ENCODE measurements around the gene KAT2B. TPM values are rescaled to one million over a fixed set of nuclear protein-coding genes. Genes with fewer than 3 reads are reported as not detected.
A peak's percentile ranks its signal among the peaks of the same experiment; 100 is the strongest.
"Not testable (repeated sequence)": the region's sequence is repeated elsewhere in the genome, so short reads cannot be mapped to it uniquely, and the experiment has no call there.

The KAT2B gene
- total RNA-seq, 2 donors from 2014 or later = 26.6 to 28.8 TPM

GRCh38 chr3:20038699-20039465 is 1.4 kb upstream of the KAT2B start:
- intact Hi-C loops (cut with DNase I, micrococcal nuclease) = loop anchor here in 1 of 2 donors (5.0 kb wide), 1 partner anchor 148 kb away; the partner anchor contains the start of gene SGO1
- ATAC-seq (no peak), DNase-seq (no peak)

- intact Hi-C loops (cut with DNase I, micrococcal nuclease) = loop anchor here in 1 of 2 donors (5.0 kb wide), 1 partner anchor 148 kb away; the partner anchor contains the start of gene SGO1
- no peak for ATAC-seq
- no peak for DNase-seq
These were observed 831 bp upstream of the KAT2B start for GRCh38 chr3:20039466-20039764.

- ATAC-seq = peak; percentile 58
- DNase-seq = peak; percentile 81 to 85
- intact Hi-C loops (cut with DNase I, micrococcal nuclease) = loop anchor here in 1 of 2 donors (5.0 kb wide), 1 partner anchor 93 kb away; the partner anchor contains the start of gene RAB5A
These were observed 426 bp downstream of the KAT2B start for GRCh38 chr3:20040548-20041196.

- intact Hi-C loops (cut with DNase I, micrococcal nuclease) = loop anchor here in 1 of 2 donors (5.0 kb wide), 1 partner anchor 94 kb away; the partner anchor contains the start of gene RAB5A
- peak; percentile 73 for ATAC-seq
These were observed 1.0 kb downstream of the KAT2B start for GRCh38 chr3:20041197-20041780.

GRCh38 chr3:20042331-20042730 is 2.1 kb downstream of the KAT2B start:
- DNase-seq (no peak), ATAC-seq (no peak)
- intact Hi-C loops (cut with DNase I, micrococcal nuclease) = loop anchor here in 1 of 2 donors (5.0 kb wide), 1 partner anchor 95 kb away; the partner anchor contains the start of gene RAB5A

More at GRCh38 chr3:20041197-20041780, 1.0 kb downstream of the KAT2B start:
- peak; percentile 92 for DNase-seq

- ATAC-seq = peak; percentile 69
- peak; percentile 96 for DNase-seq
- intact Hi-C loops (cut with DNase I, micrococcal nuclease) = loop anchor here in 1 of 2 donors (5.0 kb wide), 1 partner anchor 96 kb away; the partner anchor contains the start of gene RAB5A
These were observed 3.1 kb downstream of the KAT2B start for GRCh38 chr3:20043396-20043795.

GRCh38 chr3:20043825-20044224 is 3.6 kb downstream of the KAT2B start:
- DNase-seq = no peak
- intact Hi-C loops (cut with DNase I, micrococcal nuclease) = loop anchor here in 1 of 2 donors (5.0 kb wide), 1 partner anchor 97 kb away; the partner anchor contains the start of gene RAB5A
- ATAC-seq = no peak

- DNase-seq; intact Hi-C loops (cut with DNase I, micrococcal nuclease); ATAC-seq: not testable (repeated sequence)
These were observed 4.9 kb downstream of the KAT2B start for GRCh38 chr3:20045141-20045540.

- ATAC-seq (no peak), DNase-seq (no peak)
- intact Hi-C loops (cut with DNase I, micrococcal nuclease) = no loop called here
These were observed 6.3 kb downstream of the KAT2B start for GRCh38 chr3:20046556-20046955.

- intact Hi-C loops (cut with DNase I, micrococcal nuclease) = no loop called here
- DNase-seq = no peak
- ATAC-seq = no peak
These were observed 7.1 kb downstream of the KAT2B start for GRCh38 chr3:20047341-20047779.

GRCh38 chr3:20047976-20048883 is 8.0 kb downstream of the KAT2B start:
- no peak for ATAC-seq
- intact Hi-C loops (cut with DNase I, micrococcal nuclease) = no loop called here
- DNase-seq = no peak

GRCh38 chr3:20051123-20051806 is 11.0 kb downstream of the KAT2B start:
- DNase-seq (no peak), ATAC-seq (no peak)
- intact Hi-C loops (cut with DNase I, micrococcal nuclease) = no loop called here

GRCh38 chr3:20052851-20053250 is 12.6 kb downstream of the KAT2B start:
- intact Hi-C loops (cut with DNase I, micrococcal nuclease) = no loop called here
- DNase-seq (no peak), ATAC-seq (no peak)

- intact Hi-C loops (cut with DNase I, micrococcal nuclease) = no loop called here
- peak in 1 of 2 donors; percentile 55 for DNase-seq
- ATAC-seq = peak; percentile 91
These were observed 14.3 kb downstream of the KAT2B start for GRCh38 chr3:20054549-20054987.

- no peak for ATAC-seq
- intact Hi-C loops (cut with DNase I, micrococcal nuclease) = no loop called here
These were observed 15.0 kb downstream of the KAT2B start for GRCh38 chr3:20055020-20055775.

GRCh38 chr3:20055842-20056241 is 15.6 kb downstream of the KAT2B start:
- DNase-seq = no peak
- ATAC-seq = no peak
- intact Hi-C loops (cut with DNase I, micrococcal nuclease) = no loop called here

More at GRCh38 chr3:20055020-20055775, 15.0 kb downstream of the KAT2B start:
- DNase-seq = no peak
